Kidney epithelial cell (primary cell): ENCODE results near the gene ZKSCAN1. TPM values are rescaled to one million over a fixed set of nuclear protein-coding genes. Genes with fewer than 3 reads are reported as not detected.

Source experiments
- DNase-seq: peaks from one replicate; pipeline ENCODE4 v3.0.0-alpha.2; 2010; ENCODE audit warnings: low read depth
- H3K27me3 ChIP-seq: 2 replicates; pipeline ENCODE4 v1.6.0; 2011; ENCODE audit warnings: low read length; ENCODE audit not compliant: control insufficient read depth, insufficient read depth
- H3K36me3 ChIP-seq: 2 replicates; pipeline ENCODE4 v1.5.1; 2011; ENCODE audit warnings: low read length; ENCODE audit not compliant: control insufficient read depth, insufficient read depth
- H3K4me3 ChIP-seq: 2 replicates; pipeline ENCODE4 v1.5.1; 2011; ENCODE audit warnings: low read depth, mild to moderate bottlenecking, control low read depth, low read length
- CTCF ChIP-seq: IDR thresholded peaks from 2 replicates; pipeline ENCODE4 v1.5.1; 2011; ENCODE audit warnings: mild to moderate bottlenecking, moderate library complexity, low read length, control low read depth, inconsistent platforms; ENCODE audit not compliant: insufficient read depth, poor library complexity, severe bottlenecking
- total RNA-seq: library from RNA; depleted of rRNA; stranded (reverse); fragments of >200 nt; gene quantifications from 2 replicates; pipeline ENCODE4 v1.2.3, GENCODE V29; 2015

The ZKSCAN1 gene
- total RNA-seq, 1 donor from 2014 or later = 40.3 TPM

GRCh38 chr7:100023526-100023925, 8.1 kb downstream of the ZKSCAN1 start:
- H3K36me3 ChIP-seq = peaks cover 3% of the 10 kb centered on the region
- no peaks in the 10 kb centered on the region for H3K27me3 ChIP-seq
- TF ChIP-seq CTCF = no peak
- DNase-seq = no peak
- no peak overlapping the region for H3K4me3 ChIP-seq

- no peak for DNase-seq
- no peaks in the 10 kb centered on the region for H3K27me3 ChIP-seq
- H3K4me3 ChIP-seq = no peak overlapping the region
- TF ChIP-seq CTCF = no peak
- H3K36me3 ChIP-seq = peaks cover 3% of the 10 kb centered on the region
These were observed 8.7 kb downstream of the ZKSCAN1 start for GRCh38 chr7:100024020-100024619.

- Histone ChIP-seq H3K36me3 (peaks cover 3% of the 10 kb centered on the region), H3K27me3 (no peaks in the 10 kb centered on the region), H3K4me3 (no peak overlapping the region)
- DNase-seq = no peak
- no peak for TF ChIP-seq CTCF
These were observed 11.8 kb downstream of the ZKSCAN1 start for GRCh38 chr7:100027197-100027596.

GRCh38 chr7:100029596-100029995, 14.2 kb downstream of the ZKSCAN1 start:
- no peak for TF ChIP-seq CTCF
- no peak for DNase-seq
- Histone ChIP-seq H3K27me3 (no peaks in the 10 kb centered on the region), H3K36me3 (no peaks in the 10 kb centered on the region), H3K4me3 (no peak overlapping the region)

GRCh38 chr7:100033526-100033925, 18.1 kb downstream of the ZKSCAN1 start:
- DNase-seq = no peak
- H3K36me3 ChIP-seq = no peaks in the 10 kb centered on the region
- no peak for TF ChIP-seq CTCF
- H3K4me3 ChIP-seq = no peak overlapping the region
- no peaks in the 10 kb centered on the region for H3K27me3 ChIP-seq

GRCh38 chr7:100034871-100035510, 19.6 kb downstream of the ZKSCAN1 start:
- H3K36me3 ChIP-seq = no peaks in the 10 kb centered on the region
- no peak for DNase-seq
- H3K27me3 ChIP-seq = no peaks in the 10 kb centered on the region
- no peak for TF ChIP-seq CTCF
- H3K4me3 ChIP-seq = no peak overlapping the region
